ENCODE data around the gene NUP214. TPM values are rescaled to one million over a fixed set of nuclear protein-coding genes. Genes with fewer than 3 reads are reported as not detected.
A peak's percentile ranks its signal among the peaks of the same experiment; 100 is the strongest.

NUP214 gene
- total RNA-seq, 4 donors from 2014 or later, result 17.4 to 45.4 (median 31.1) TPM

DNA sequence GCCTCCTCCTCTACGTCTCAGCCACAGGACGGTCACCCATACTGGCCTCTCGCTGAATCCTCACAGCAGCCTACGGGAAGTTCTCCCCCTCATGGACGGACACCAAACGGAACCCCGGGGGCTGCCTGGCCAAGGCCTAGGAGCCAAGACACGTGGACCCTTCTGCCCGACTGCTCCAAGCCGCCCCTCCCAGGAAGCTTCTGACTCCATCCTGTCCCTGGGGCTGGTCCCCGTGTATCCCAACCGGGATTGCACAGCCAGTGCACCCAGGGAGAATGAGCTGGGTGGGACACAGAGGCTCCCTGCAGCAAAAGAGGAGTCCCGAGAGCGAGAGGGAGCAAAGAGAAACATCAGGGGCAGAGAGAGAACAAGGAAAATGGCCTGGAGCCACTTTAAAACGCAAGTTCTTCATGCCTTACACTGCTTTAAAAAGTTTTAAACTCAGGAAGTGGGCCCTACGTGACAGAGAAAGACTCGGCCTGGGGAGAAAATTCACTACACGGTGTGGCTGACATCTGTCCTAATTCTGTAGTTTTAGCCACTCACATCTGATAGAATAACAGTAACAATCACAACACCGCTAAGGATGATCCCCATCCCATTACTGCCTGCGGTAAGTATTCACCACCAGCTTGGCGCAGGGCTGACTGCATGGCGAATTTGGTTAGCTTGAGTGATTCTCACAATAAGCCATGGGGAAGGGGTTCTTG lies 147.9 kb downstream of the NUP214 start:
- H3K4me1 ChIP-seq, result peaks cover 6 to 53% (median 12%) of the 10 kb centered on the region in 3 donors
- peak overlapping the region in 3 of 4 donors; percentile 50 to 79 (median 69) for H3K4me3 ChIP-seq
- TF ChIP-seq POLR2A (IDR thresholded peaks at IDR 0.05), result peak in 1 of 4 donors; percentile 7
- no peak for TF ChIP-seq CTCF (IDR thresholded peaks at IDR 0.05)
- no peaks in the 10 kb centered on the region for H3K9me3 ChIP-seq
- peaks cover 0 to 36% (median 0%) of the 10 kb centered on the region in 4 donors for H3K27me3 ChIP-seq
- peak overlapping the region; percentile 41 to 85 (median 72) for H3K27ac ChIP-seq
- WGBS, 2 donors, result 63 to 65% methylated on average over 5 to 16 of the region's 22 CpGs
- intact Hi-C loops (cut with DNase I), result no loop called here
- DNase-seq, result no peak
- no peaks in the 10 kb centered on the region for H3K36me3 ChIP-seq

- no peak for DNase-seq
Measured at GRCh38 chr9:131273856-131274673, 148.7 kb downstream of the NUP214 start.

DNA sequence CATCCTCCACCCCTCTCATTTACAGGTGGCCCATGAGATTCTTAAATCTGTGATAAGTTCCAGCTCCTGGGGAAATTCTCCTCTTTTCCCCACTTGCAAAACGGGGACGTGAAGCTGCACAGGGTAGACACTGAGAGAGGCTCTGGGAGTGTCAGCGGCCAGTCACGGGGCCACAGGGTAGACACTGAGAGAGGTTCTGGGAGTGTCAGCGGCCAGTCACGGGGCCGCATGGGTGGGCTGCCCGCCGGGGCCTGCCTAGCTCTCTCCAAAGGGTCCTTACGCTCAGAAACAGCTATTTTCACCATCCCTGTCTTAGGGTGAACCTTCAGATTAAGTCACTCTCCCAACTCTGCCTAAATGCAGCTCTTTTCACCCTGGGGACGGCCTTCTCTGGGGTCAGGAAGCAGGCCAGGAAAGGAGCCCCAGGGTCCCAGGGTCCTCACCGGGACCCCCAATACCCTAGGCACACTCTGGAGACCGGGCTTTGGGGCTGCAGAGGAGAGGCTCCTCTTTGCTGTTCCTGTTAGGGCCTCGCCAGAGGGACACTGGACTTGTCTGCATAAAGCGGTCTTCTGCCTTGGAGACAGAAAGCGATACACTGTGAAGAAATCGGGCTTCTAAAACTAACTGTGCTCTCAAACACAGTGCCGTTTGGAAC lies 149.4 kb downstream of the NUP214 start:
- Histone ChIP-seq H3K27me3 (peaks cover 0 to 49% (median 0%) of the 10 kb centered on the region in 4 donors), H3K9me3 (no peaks in the 10 kb centered on the region), H3K36me3 (no peaks in the 10 kb centered on the region), H3K27ac (peak overlapping the region; percentile 60 to 85 (median 74)), H3K4me3 (peak overlapping the region; percentile 50 to 79 (median 68)), H3K4me1 (peaks cover 6 to 56% (median 11%) of the 10 kb centered on the region in 3 donors)
- 36 to 60% methylated on average over 1 to 5 of the region's 18 CpGs for WGBS, 2 donors
- TF ChIP-seq POLR2A (IDR thresholded peaks at IDR 0.05) (peak in 2 of 4 donors; percentile 40 to 60), CTCF (IDR thresholded peaks at IDR 0.05) (no peak)
- no peak for DNase-seq
- intact Hi-C loops (cut with DNase I), result no loop called here

More at GRCh38 chr9:131273856-131274673, 148.7 kb downstream of the NUP214 start:
- intact Hi-C loops (cut with DNase I), result no loop called here
- TF ChIP-seq POLR2A (IDR thresholded peaks at IDR 0.05) (peak in 1 of 4 donors; percentile 6), CTCF (IDR thresholded peaks at IDR 0.05) (no peak)
- WGBS, 2 donors, result 35 to 49% methylated on average over 8 of the region's 13 CpGs
- Histone ChIP-seq H3K4me1 (peaks cover 6 to 56% (median 11%) of the 10 kb centered on the region in 3 donors), H3K4me3 (peak overlapping the region; percentile 50 to 79 (median 68)), H3K36me3 (no peaks in the 10 kb centered on the region), H3K27ac (peak overlapping the region; percentile 60 to 85 (median 74)), H3K9me3 (no peaks in the 10 kb centered on the region), H3K27me3 (peaks cover 0 to 43% (median 0%) of the 10 kb centered on the region in 4 donors)

DNA sequence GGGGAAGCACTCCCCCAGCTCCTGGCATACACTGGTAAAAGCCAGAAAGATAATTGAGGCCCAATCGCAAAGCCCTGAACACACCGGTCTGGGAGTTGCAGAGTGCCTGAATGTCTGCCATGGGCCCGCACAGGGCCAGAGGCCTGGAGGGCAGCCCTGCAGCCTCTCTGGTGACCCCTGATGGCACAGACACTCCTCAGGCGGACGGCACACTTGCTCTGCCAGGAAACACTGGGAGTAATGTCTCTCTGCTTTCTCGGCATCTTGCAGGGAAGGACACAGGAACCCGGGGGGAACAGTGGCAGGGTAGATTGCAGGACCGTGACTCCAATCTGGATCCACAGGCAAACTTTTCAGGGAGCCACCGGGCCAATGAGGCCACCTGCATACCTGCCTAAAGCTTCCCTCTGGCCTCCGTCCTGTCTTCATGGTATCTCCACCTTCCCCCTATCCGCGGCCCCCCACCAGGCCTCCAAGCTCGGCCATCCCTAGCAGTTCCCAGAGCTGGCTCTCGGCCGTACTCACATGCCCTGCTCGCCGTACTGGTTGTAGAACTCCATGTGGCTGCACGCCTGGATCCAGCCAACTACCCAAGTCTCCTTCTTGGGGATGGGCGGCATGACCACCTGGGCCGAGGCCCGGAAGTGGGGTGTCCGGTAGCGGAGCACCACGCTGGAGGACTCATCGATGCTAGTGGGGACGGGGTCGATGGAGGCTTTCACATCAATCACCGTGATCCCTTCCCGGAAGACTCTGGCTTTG lies 150.1 kb downstream of the NUP214 start:
- TF ChIP-seq POLR2A (IDR thresholded peaks at IDR 0.05), result no peak
- TF ChIP-seq CTCF (IDR thresholded peaks at IDR 0.05), result no peak
- H3K4me1 ChIP-seq, result peaks cover 6 to 56% (median 11%) of the 10 kb centered on the region in 3 donors
- peak overlapping the region; percentile 60 to 85 (median 74) for H3K27ac ChIP-seq
- no peaks in the 10 kb centered on the region for H3K36me3 ChIP-seq
- DNase-seq, result no peak
- peaks cover 0 to 56% (median 0%) of the 10 kb centered on the region in 4 donors for H3K27me3 ChIP-seq
- H3K9me3 ChIP-seq, result no peaks in the 10 kb centered on the region
- intact Hi-C loops (cut with DNase I), result no loop called here
- WGBS, 2 donors, result 58 to 67% methylated on average over 9 to 21 of the region's 29 CpGs
- peak overlapping the region; percentile 50 to 79 (median 68) for H3K4me3 ChIP-seq
